ENCODE data around the gene SPATS2L.

The SPATS2L gene

GRCh38 chr2:200300638-200301314 is 5.7 kb upstream of the SPATS2L start:
- Histone ChIP-seq H3K36me3 (ENCODE audit: control insufficient read depth in 2 of 2, insufficient read depth in 1 of 2, low read length in 2 of 2) (no peaks in the 10 kb centered on the region), H3K4me3 (ENCODE audit: low read depth, low read length) (no peak overlapping the region), H3K27ac (ENCODE audit: extremely low read depth, low read depth, low read length) (no peak overlapping the region), H3K4me1 (ENCODE audit: control insufficient read depth, insufficient read depth, low read length) (peaks cover 5% of the 10 kb centered on the region; the same call in 1 of the 2 replicates), H3K9me3 (ENCODE audit: control insufficient read depth, insufficient read depth, low read depth, low read length) (no peaks in the 10 kb centered on the region)
- ChIA-PET POLR2A (interaction anchor here (0.6 kb wide), 1 partner anchor 105 kb away, joined by 4 read pairs; no protein-coding TSS in a partner anchor), CTCF (interaction anchor here (1.0 kb wide), 1 partner anchor 36 kb away, joined by 4 read pairs; no protein-coding TSS in a partner anchor)
- peak; percentile 83 for TF ChIP-seq SCRT2 (tag by site-specific recombination; IDR thresholded peaks at IDR 0.05)
- TF ChIP-seq ZNF660 (tag by site-specific recombination; IDR thresholded peaks at IDR 0.05) = 0 out of 2 replicates have a peak, but pooled peaks have one; percentile 41
- TF ChIP-seq ZIC2 (tag by site-specific recombination; IDR thresholded peaks at IDR 0.05) = no peak
- no peak for TF ChIP-seq BCL11A (tag by site-specific recombination; IDR thresholded peaks at IDR 0.05; ENCODE audit: low read depth)
- TF ChIP-seq ZNF692 (tag by site-specific recombination; IDR thresholded peaks at IDR 0.05) = no peak
- no peak for TF ChIP-seq ZBTB49 (tag by site-specific recombination; IDR thresholded peaks at IDR 0.05; ENCODE audit: low read depth)
- TF ChIP-seq ZNF394 (tag by site-specific recombination; IDR thresholded peaks at IDR 0.05; ENCODE audit: borderline replicate concordance) = no peak
- no peak for TF ChIP-seq FEZF1 (tag by site-specific recombination; IDR thresholded peaks at IDR 0.05)
- no peak for TF ChIP-seq ZNF624 (tag by site-specific recombination; IDR thresholded peaks at IDR 0.05)
- TF ChIP-seq ZNF155 (tag by site-specific recombination; IDR thresholded peaks at IDR 0.05) = no peak
- TF ChIP-seq ZNF391 (tag by site-specific recombination; IDR thresholded peaks at IDR 0.05; ENCODE audit: borderline replicate concordance, low read depth) = no peak
- TF ChIP-seq ZFP3 (tag by site-specific recombination; IDR thresholded peaks at IDR 0.05; ENCODE audit: low read depth) = no peak
- no peak for TF ChIP-seq ZNF426 (tag by site-specific recombination; IDR thresholded peaks at IDR 0.05)
- no peak for TF ChIP-seq ZNF837 (tag by site-specific recombination; IDR thresholded peaks at IDR 0.05)
- peak; percentile 82 for TF ChIP-seq ZNF600 (tag by site-specific recombination; IDR thresholded peaks at IDR 0.05)
- no peak for TF ChIP-seq KLF7 (tag by site-specific recombination; IDR thresholded peaks at IDR 0.05; ENCODE audit: borderline replicate concordance)
- peak; percentile 83 for TF ChIP-seq ZNF10 (tag by site-specific recombination; IDR thresholded peaks at IDR 0.05)
- no peak for TF ChIP-seq ZNF18 (tag by site-specific recombination; IDR thresholded peaks at IDR 0.05)
- no peak for TF ChIP-seq ZSCAN30 (tag by site-specific recombination; IDR thresholded peaks at IDR 0.05)
- TF ChIP-seq ZNF791 (tag by site-specific recombination; IDR thresholded peaks at IDR 0.05) = no peak
- TF ChIP-seq ZNF184 (tag by site-specific recombination; IDR thresholded peaks at IDR 0.05) = no peak
- TF ChIP-seq HOXD13 (CRISPR knock-in tag; IDR thresholded peaks at IDR 0.05; ENCODE audit: borderline replicate concordance) = no peak
- TF ChIP-seq ZNF558 (tag by site-specific recombination; IDR thresholded peaks at IDR 0.05) = 0 out of 2 replicates have a peak, but pooled peaks have one; percentile 38
- TF ChIP-seq ZNF548 (tag by site-specific recombination; IDR thresholded peaks at IDR 0.05) = no peak
- no peak for TF ChIP-seq ZNF292 (tag by site-specific recombination; IDR thresholded peaks at IDR 0.05; ENCODE audit: borderline replicate concordance, low read depth)

All from HEK293 (cell line).